AG09319 (cell line): Measurements from ENCODE around the gene OR13F1.

Experiments used
- DNase-seq: peaks from one replicate; pipeline ENCODE4 v3.0.0-alpha.2; 2010; ENCODE audit warnings: low read depth; ENCODE audit errors: extremely low read depth
- TF ChIP-seq, protein P1 (sequence below): IDR thresholded peaks from 2 replicates; pipeline ENCODE4 v1.5.1; 2011; ENCODE audit warnings: low read depth, mild to moderate bottlenecking, inconsistent platforms, low read length, moderate library complexity

OR13F1 gene

GRCh38 chr9:104553261-104553660, 49.2 kb downstream of the OR13F1 start:
- no peak for DNase-seq
- TF ChIP-seq, protein P1, sequence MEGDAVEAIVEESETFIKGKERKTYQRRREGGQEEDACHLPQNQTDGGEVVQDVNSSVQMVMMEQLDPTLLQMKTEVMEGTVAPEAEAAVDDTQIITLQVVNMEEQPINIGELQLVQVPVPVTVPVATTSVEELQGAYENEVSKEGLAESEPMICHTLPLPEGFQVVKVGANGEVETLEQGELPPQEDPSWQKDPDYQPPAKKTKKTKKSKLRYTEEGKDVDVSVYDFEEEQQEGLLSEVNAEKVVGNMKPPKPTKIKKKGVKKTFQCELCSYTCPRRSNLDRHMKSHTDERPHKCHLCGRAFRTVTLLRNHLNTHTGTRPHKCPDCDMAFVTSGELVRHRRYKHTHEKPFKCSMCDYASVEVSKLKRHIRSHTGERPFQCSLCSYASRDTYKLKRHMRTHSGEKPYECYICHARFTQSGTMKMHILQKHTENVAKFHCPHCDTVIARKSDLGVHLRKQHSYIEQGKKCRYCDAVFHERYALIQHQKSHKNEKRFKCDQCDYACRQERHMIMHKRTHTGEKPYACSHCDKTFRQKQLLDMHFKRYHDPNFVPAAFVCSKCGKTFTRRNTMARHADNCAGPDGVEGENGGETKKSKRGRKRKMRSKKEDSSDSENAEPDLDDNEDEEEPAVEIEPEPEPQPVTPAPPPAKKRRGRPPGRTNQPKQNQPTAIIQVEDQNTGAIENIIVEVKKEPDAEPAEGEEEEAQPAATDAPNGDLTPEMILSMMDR: no peak
